GM18861 (cell line): ENCODE measurements around the gene SMYD3.

Source experiments
- ATAC-seq: cut with Tn5 transposase; IDR thresholded peaks from one replicate; pipeline ENCODE4 v1.9.1; 2021; ENCODE audit not compliant: unreplicated experiment

The SMYD3 gene

GRCh38 chr1:246417813-246418564, 89.1 kb downstream of the SMYD3 start:
- peak; percentile 48 for ATAC-seq

GRCh38 chr1:246417152-246417812, 89.8 kb downstream of the SMYD3 start:
- peak; percentile 7 for ATAC-seq

GRCh38 chr1:246416261-246416660, 90.8 kb downstream of the SMYD3 start:
- ATAC-seq = no peak

GRCh38 chr1:246415028-246415427, 92.1 kb downstream of the SMYD3 start:
- ATAC-seq = no peak

GRCh38 chr1:246413430-246413829, 93.6 kb downstream of the SMYD3 start:
- no peak for ATAC-seq

GRCh38 chr1:246404078-246404477, 103.0 kb downstream of the SMYD3 start:
- ATAC-seq = no peak

- no peak for ATAC-seq
Measured at GRCh38 chr1:246398126-246398813, 108.8 kb downstream of the SMYD3 start.

GRCh38 chr1:246397046-246397445, 110.0 kb downstream of the SMYD3 start:
- no peak for ATAC-seq

GRCh38 chr1:246396322-246396721, 110.8 kb downstream of the SMYD3 start:
- no peak for ATAC-seq

GRCh38 chr1:246394121-246394520, 113.0 kb downstream of the SMYD3 start:
- no peak for ATAC-seq

- ATAC-seq = no peak
Measured at GRCh38 chr1:246390855-246391254, 116.2 kb downstream of the SMYD3 start.

- ATAC-seq = no peak
Measured at GRCh38 chr1:246384616-246385015, 122.5 kb downstream of the SMYD3 start.

GRCh38 chr1:246383791-246384190, 123.3 kb downstream of the SMYD3 start:
- no peak for ATAC-seq

GRCh38 chr1:246383239-246383589, 123.9 kb downstream of the SMYD3 start:
- ATAC-seq = no peak

GRCh38 chr1:246382589-246383238, 124.4 kb downstream of the SMYD3 start:
- ATAC-seq = no peak

- ATAC-seq = no peak
Measured at GRCh38 chr1:246381452-246381851, 125.6 kb downstream of the SMYD3 start.

- no peak for ATAC-seq
Measured at GRCh38 chr1:246377625-246378153, 129.4 kb downstream of the SMYD3 start.

GRCh38 chr1:246373828-246374569, 133.1 kb downstream of the SMYD3 start:
- no peak for ATAC-seq

- ATAC-seq = no peak
Measured at GRCh38 chr1:246372559-246372958, 134.5 kb downstream of the SMYD3 start.

- no peak for ATAC-seq
Measured at GRCh38 chr1:246367041-246367440, 140.0 kb downstream of the SMYD3 start.

GRCh38 chr1:246365708-246366107, 141.4 kb downstream of the SMYD3 start:
- ATAC-seq = no peak
